RWPE1 (cell line): Measurements from ENCODE around the gene JMJD4.
A peak's percentile ranks its signal among the peaks of the same experiment; 100 is the strongest.

ENCODE experiments used
- CTCF ChIA-PET: fragments of 350-600 bp; sonication (Branson Sonifier 250); formaldehyde crosslinking; extraction: SDS; loops from one replicate; lab custom pipeline; 2021; lab: Yijun Ruan, JAX
- POLR2A ChIA-PET: fragments of 400-600 bp; formaldehyde crosslinking; extraction: SDS; loops from one replicate; lab custom pipeline; 2020; ENCODE audit warnings: antibody characterized with exemption; ENCODE audit not compliant: low non-redundant PET; lab: Yijun Ruan, JAX
- DNase-seq: peaks from one replicate; pipeline ENCODE4 v3.0.0; 2012; ENCODE audit warnings: low spot score
- H3K27ac ChIP-seq: fragments of 450-650 bp; 2 replicates; pipeline ENCODE4 v1.5.1; 2017
- CTCF ChIP-seq: fragments of 450-650 bp; conservative IDR thresholded peaks from 2 replicates; pipeline ENCODE4 v1.5.1; 2017; ENCODE audit warnings: low read depth, mild to moderate bottlenecking

Gene JMJD4

GRCh38 chr1:227778401-227778947 is 43.4 kb upstream of the JMJD4 start:
- DNase-seq: no peak
- H3K27ac ChIP-seq: peak overlapping the region; percentile 44
- POLR2A ChIA-PET: no interaction called here
- no peak for TF ChIP-seq CTCF
- CTCF ChIA-PET: interaction anchor here (0.9 to 1.4 kb wide), 2 partner anchors 16 to 27 kb away, joined by 3 to 5 read pairs; no protein-coding TSS in a partner anchor

- POLR2A ChIA-PET: no interaction called here
- no peak for DNase-seq
- no peak for TF ChIP-seq CTCF
- CTCF ChIA-PET: interaction anchor here (1.4 kb wide), 1 partner anchor 16 kb away, joined by 5 read pairs; no protein-coding TSS in a partner anchor
- H3K27ac ChIP-seq: no peak overlapping the region
Observed at GRCh38 chr1:227777646-227778045, 42.5 kb upstream of the JMJD4 start.

DNA sequence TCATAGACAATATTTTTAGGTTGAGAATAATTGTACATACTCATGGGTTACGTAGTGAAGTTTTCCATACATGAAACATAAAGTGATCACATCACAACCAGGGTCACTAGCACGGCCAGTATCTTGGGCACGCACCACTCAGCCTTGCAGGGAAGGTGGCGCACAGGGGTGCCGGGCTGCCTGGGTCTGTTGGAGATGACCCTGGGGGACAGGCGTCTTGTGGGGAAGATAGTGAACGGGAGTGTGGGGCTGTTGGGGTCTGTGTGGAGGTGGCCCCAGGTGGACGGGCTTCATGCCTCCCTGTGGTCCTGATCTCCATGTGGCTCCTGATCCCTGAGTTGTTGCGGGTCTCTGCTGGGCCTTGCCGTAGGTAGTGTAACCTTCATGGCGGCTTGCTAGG is 42.1 kb upstream of the JMJD4 start:
- no peak for TF ChIP-seq CTCF
- ChIA-PET CTCF (no interaction called here), POLR2A (no interaction called here)
- no peak for DNase-seq
- H3K27ac ChIP-seq: no peak overlapping the region

- H3K27ac ChIP-seq: peak overlapping the region; percentile 15; the same call in 1 of the 2 replicates
- no peak for TF ChIP-seq CTCF
- CTCF ChIA-PET: no interaction called here
- POLR2A ChIA-PET: no interaction called here
- no peak for DNase-seq
Observed at GRCh38 chr1:227776331-227776771, 41.2 kb upstream of the JMJD4 start.

GRCh38 chr1:227775841-227776240 is 40.7 kb upstream of the JMJD4 start:
- H3K27ac ChIP-seq: peak overlapping the region; percentile 15; the same call in 1 of the 2 replicates
- TF ChIP-seq CTCF: no peak
- ChIA-PET CTCF (interaction anchor here (1.2 kb wide), 1 partner anchor 14 kb away, joined by 3 read pairs; no protein-coding TSS in a partner anchor), POLR2A (no interaction called here)
- DNase-seq: no peak

DNA sequence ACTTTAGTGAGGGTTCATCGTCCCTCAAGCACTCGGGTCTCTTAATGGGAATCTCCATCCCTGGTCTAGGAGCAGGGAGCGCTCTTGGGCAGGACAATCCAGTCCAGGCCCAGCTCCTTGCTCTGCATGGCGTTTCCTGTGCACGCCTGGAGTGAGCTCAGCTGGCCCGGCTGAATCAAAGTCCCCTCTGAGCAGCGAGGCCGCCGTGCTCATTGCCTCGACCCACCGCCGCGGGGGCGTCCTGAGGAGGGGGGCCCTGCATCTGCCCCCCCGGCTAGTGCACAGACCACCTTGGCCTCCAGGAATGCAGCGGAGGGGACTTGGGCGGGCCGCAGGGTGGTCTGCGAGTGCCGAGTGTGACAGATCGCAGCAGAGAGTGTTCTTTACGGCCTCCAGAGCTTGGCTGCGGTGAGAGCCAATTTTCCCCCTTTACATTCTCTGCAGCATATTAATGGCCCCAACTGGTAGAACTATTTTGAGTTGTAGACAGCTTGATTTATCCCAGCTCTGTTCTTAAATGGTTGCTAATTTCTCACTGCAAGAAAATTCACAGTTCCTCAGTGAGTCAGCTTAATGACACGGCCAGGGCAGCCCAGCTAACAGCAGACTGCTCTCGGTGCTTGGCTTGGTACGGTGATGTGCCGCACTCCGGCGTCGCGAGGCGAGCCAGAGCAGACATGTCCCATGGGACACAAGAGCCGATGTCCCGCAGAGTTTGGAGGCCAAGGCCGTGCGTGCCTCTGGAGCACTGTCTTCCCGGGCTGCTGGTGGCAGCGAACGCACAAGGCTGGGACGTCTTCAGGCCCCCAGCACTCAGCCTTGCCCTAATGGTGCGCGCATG is 39.9 kb upstream of the JMJD4 start:
- ChIA-PET POLR2A (no interaction called here), CTCF (interaction anchor here (1.2 kb wide), 2 partner anchors 13 kb away, joined by 3 to 5 read pairs; no protein-coding TSS in a partner anchor)
- DNase-seq: no peak
- 0 out of 2 replicates have a peak overlapping the region, but pooled peaks have one; percentile 15 for H3K27ac ChIP-seq
- TF ChIP-seq CTCF: no peak
